Measurements from ENCODE around the gene EWSR1.
"Not testable (repeated sequence)": the region's sequence is repeated elsewhere in the genome, so short reads cannot be mapped to it uniquely, and the experiment has no call there.

EWSR1 gene

GRCh38 chr22:29342577-29343312, 74.7 kb downstream of the EWSR1 start:
- 85% methylated on average over 10 of the region's 10 CpGs for WGBS (ENCODE audit: insufficient coverage)
- Histone ChIP-seq H3K27ac (ENCODE audit: insufficient read depth in 1 of 2, low read depth in 1 of 2, low read length in 2 of 2, poor library complexity in 1 of 2, severe bottlenecking in 2 of 2) (no peak overlapping the region), H3K4me1 (ENCODE audit: control extremely low read depth in 1 of 4, control insufficient read depth in 4 of 4, insufficient read depth in 4 of 4, low read length in 3 of 4) (peaks cover 0 to 17% (median 3%) of the 10 kb centered on the region in 4 experiments), H3K27me3 (replicated peaks in 2 of 5; ENCODE audit: control insufficient read depth in 4 of 5, insufficient read depth in 5 of 5, low read length in 4 of 5) (no peaks in the 10 kb centered on the region), H3K4me3 (ENCODE audit: control insufficient read depth in 1 of 7, extremely low read depth in 1 of 7, insufficient read depth in 4 of 7, low read depth in 2 of 7, low read length in 6 of 7) (no peak overlapping the region), H3K36me3 (ENCODE audit: control insufficient read depth in 4 of 4, insufficient read depth in 4 of 4, low read length in 3 of 4) (peaks cover 17 to 88% (median 77%) of the 10 kb centered on the region in 4 experiments), H3K9me3 (ENCODE audit: control extremely low read depth in 1 of 5, control insufficient read depth in 4 of 5, insufficient read depth in 2 of 5, low read depth in 1 of 5, low read length in 4 of 5) (no peaks in the 10 kb centered on the region)
- DNase-seq, result no peak
- POLR2A ChIA-PET, result no interaction called here
- CTCF ChIA-PET, result interaction anchor here (1.0 to 1.5 kb wide), 3 partner anchors 9 to 11 kb away, joined by 3 to 4 read pairs (median 4); no protein-coding TSS in a partner anchor

- no peaks in the 10 kb centered on the region for H3K27me3 ChIP-seq (replicated peaks in 2 of 5; ENCODE audit: control insufficient read depth in 4 of 5, insufficient read depth in 5 of 5, low read length in 4 of 5)
- H3K9me3 ChIP-seq (ENCODE audit: control extremely low read depth in 1 of 5, control insufficient read depth in 4 of 5, insufficient read depth in 2 of 5, low read depth in 1 of 5, low read length in 4 of 5), result no peaks in the 10 kb centered on the region
- ChIA-PET CTCF (interaction anchor here (1.5 kb wide), 1 partner anchor 12 kb away, joined by 4 read pairs; no protein-coding TSS in a partner anchor), POLR2A (no interaction called here)
- H3K4me1 ChIP-seq (ENCODE audit: control extremely low read depth in 1 of 4, control insufficient read depth in 4 of 4, insufficient read depth in 4 of 4, low read length in 3 of 4), result peaks cover 0 to 17% (median 3%) of the 10 kb centered on the region in 4 experiments
- no peak overlapping the region for H3K27ac ChIP-seq (ENCODE audit: insufficient read depth in 1 of 2, low read depth in 1 of 2, low read length in 2 of 2, poor library complexity in 1 of 2, severe bottlenecking in 2 of 2)
- WGBS (ENCODE audit: insufficient coverage), result 53% methylated on average over 4 of the region's 7 CpGs
- DNase-seq, result peak in 1 of 3 donors; percentile 23
- H3K4me3 ChIP-seq (ENCODE audit: control insufficient read depth in 1 of 7, extremely low read depth in 1 of 7, insufficient read depth in 4 of 7, low read depth in 2 of 7, low read length in 6 of 7), result no peak overlapping the region
- H3K36me3 ChIP-seq (ENCODE audit: control insufficient read depth in 4 of 4, insufficient read depth in 4 of 4, low read length in 3 of 4), result peaks cover 22 to 88% (median 75%) of the 10 kb centered on the region in 4 experiments
Observed at GRCh38 chr22:29343313-29343805, 75.3 kb downstream of the EWSR1 start.

- POLR2A ChIA-PET, result no interaction called here
- no peak overlapping the region for H3K27ac ChIP-seq (ENCODE audit: insufficient read depth in 1 of 2, low read depth in 1 of 2, low read length in 2 of 2, poor library complexity in 1 of 2, severe bottlenecking in 2 of 2)
- 66% methylated on average over 3 of the region's 5 CpGs for WGBS (ENCODE audit: insufficient coverage)
Observed at GRCh38 chr22:29344137-29344536, 76.1 kb downstream of the EWSR1 start.

GRCh38 chr22:29344889-29345288, 76.8 kb downstream of the EWSR1 start:
- WGBS (ENCODE audit: insufficient coverage), result 93% methylated on average over 5 of the region's 5 CpGs
- H3K27me3 ChIP-seq (replicated peaks in 2 of 5; ENCODE audit: control insufficient read depth in 4 of 5, insufficient read depth in 5 of 5, low read length in 4 of 5); H3K9me3 ChIP-seq (ENCODE audit: control extremely low read depth in 1 of 5, control insufficient read depth in 4 of 5, insufficient read depth in 2 of 5, low read depth in 1 of 5, low read length in 4 of 5); CTCF ChIA-PET; POLR2A ChIA-PET; H3K27ac ChIP-seq (ENCODE audit: insufficient read depth in 1 of 2, low read depth in 1 of 2, low read length in 2 of 2, poor library complexity in 1 of 2, severe bottlenecking in 2 of 2); DNase-seq; H3K4me3 ChIP-seq (ENCODE audit: control insufficient read depth in 1 of 7, extremely low read depth in 1 of 7, insufficient read depth in 4 of 7, low read depth in 2 of 7, low read length in 6 of 7): not testable (repeated sequence)
- Histone ChIP-seq H3K4me1 (ENCODE audit: control extremely low read depth in 1 of 4, control insufficient read depth in 4 of 4, insufficient read depth in 4 of 4, low read length in 3 of 4) (peaks cover 0 to 17% (median 3%) of the 10 kb centered on the region in 4 experiments), H3K36me3 (ENCODE audit: control insufficient read depth in 4 of 4, insufficient read depth in 4 of 4, low read length in 3 of 4) (peaks cover 22 to 87% (median 71%) of the 10 kb centered on the region in 4 experiments)

More at GRCh38 chr22:29344137-29344536, 76.1 kb downstream of the EWSR1 start:
- DNase-seq, result peak in 1 of 3 donors; percentile 21
- CTCF ChIA-PET, result interaction anchor here (1.5 kb wide), 1 partner anchor 12 kb away, joined by 4 read pairs; no protein-coding TSS in a partner anchor
- no peaks in the 10 kb centered on the region for H3K27me3 ChIP-seq (replicated peaks in 2 of 5; ENCODE audit: control insufficient read depth in 4 of 5, insufficient read depth in 5 of 5, low read length in 4 of 5)
- peaks cover 0 to 17% (median 3%) of the 10 kb centered on the region in 4 experiments for H3K4me1 ChIP-seq (ENCODE audit: control extremely low read depth in 1 of 4, control insufficient read depth in 4 of 4, insufficient read depth in 4 of 4, low read length in 3 of 4)
- H3K36me3 ChIP-seq (ENCODE audit: control insufficient read depth in 4 of 4, insufficient read depth in 4 of 4, low read length in 3 of 4), result peaks cover 22 to 88% (median 73%) of the 10 kb centered on the region in 4 experiments
- no peak overlapping the region for H3K4me3 ChIP-seq (ENCODE audit: control insufficient read depth in 1 of 7, extremely low read depth in 1 of 7, insufficient read depth in 4 of 7, low read depth in 2 of 7, low read length in 6 of 7)
- no peaks in the 10 kb centered on the region for H3K9me3 ChIP-seq (ENCODE audit: control extremely low read depth in 1 of 5, control insufficient read depth in 4 of 5, insufficient read depth in 2 of 5, low read depth in 1 of 5, low read length in 4 of 5)

GRCh38 chr22:29345932-29346331, 77.9 kb downstream of the EWSR1 start:
- H3K27ac ChIP-seq (ENCODE audit: insufficient read depth in 1 of 2, low read depth in 1 of 2, low read length in 2 of 2, poor library complexity in 1 of 2, severe bottlenecking in 2 of 2), result no peak overlapping the region
- H3K4me1 ChIP-seq (ENCODE audit: control extremely low read depth in 1 of 4, control insufficient read depth in 4 of 4, insufficient read depth in 4 of 4, low read length in 3 of 4), result peaks cover 0 to 17% (median 3%) of the 10 kb centered on the region in 4 experiments
- ChIA-PET CTCF (no interaction called here), POLR2A (no interaction called here)
- peaks cover 23 to 87% (median 69%) of the 10 kb centered on the region in 4 experiments for H3K36me3 ChIP-seq (ENCODE audit: control insufficient read depth in 4 of 4, insufficient read depth in 4 of 4, low read length in 3 of 4)
- no peak for DNase-seq
- no peaks in the 10 kb centered on the region for H3K27me3 ChIP-seq (replicated peaks in 2 of 5; ENCODE audit: control insufficient read depth in 4 of 5, insufficient read depth in 5 of 5, low read length in 4 of 5)
- H3K4me3 ChIP-seq (ENCODE audit: control insufficient read depth in 1 of 7, extremely low read depth in 1 of 7, insufficient read depth in 4 of 7, low read depth in 2 of 7, low read length in 6 of 7), result no peak overlapping the region
- H3K9me3 ChIP-seq (ENCODE audit: control extremely low read depth in 1 of 5, control insufficient read depth in 4 of 5, insufficient read depth in 2 of 5, low read depth in 1 of 5, low read length in 4 of 5), result no peaks in the 10 kb centered on the region

GRCh38 chr22:29346659-29347058, 78.6 kb downstream of the EWSR1 start:
- POLR2A ChIA-PET, result no interaction called here
- no peak for DNase-seq
- no peaks in the 10 kb centered on the region for H3K9me3 ChIP-seq (ENCODE audit: control extremely low read depth in 1 of 5, control insufficient read depth in 4 of 5, insufficient read depth in 2 of 5, low read depth in 1 of 5, low read length in 4 of 5)
- WGBS (ENCODE audit: insufficient coverage), result 96% methylated on average over 4 of the region's 4 CpGs
- H3K27ac ChIP-seq (ENCODE audit: insufficient read depth in 1 of 2, low read depth in 1 of 2, low read length in 2 of 2, poor library complexity in 1 of 2, severe bottlenecking in 2 of 2), result no peak overlapping the region
- H3K4me1 ChIP-seq (ENCODE audit: control extremely low read depth in 1 of 4, control insufficient read depth in 4 of 4, insufficient read depth in 4 of 4, low read length in 3 of 4), result peaks cover 0 to 17% (median 3%) of the 10 kb centered on the region in 4 experiments
- CTCF ChIA-PET, result interaction anchor here (0.7 kb wide), 1 partner anchor 12 kb away, joined by 3 read pairs; no protein-coding TSS in a partner anchor
- H3K27me3 ChIP-seq (replicated peaks in 2 of 5; ENCODE audit: control insufficient read depth in 4 of 5, insufficient read depth in 5 of 5, low read length in 4 of 5), result no peaks in the 10 kb centered on the region
- no peak overlapping the region for H3K4me3 ChIP-seq (ENCODE audit: control insufficient read depth in 1 of 7, extremely low read depth in 1 of 7, insufficient read depth in 4 of 7, low read depth in 2 of 7, low read length in 6 of 7)
- H3K36me3 ChIP-seq (ENCODE audit: control insufficient read depth in 4 of 4, insufficient read depth in 4 of 4, low read length in 3 of 4), result peaks cover 23 to 87% (median 68%) of the 10 kb centered on the region in 4 experiments

GRCh38 chr22:29348041-29348440, 80.0 kb downstream of the EWSR1 start:
- H3K36me3 ChIP-seq (ENCODE audit: control insufficient read depth in 4 of 4, insufficient read depth in 4 of 4, low read length in 3 of 4), result peaks cover 23 to 86% (median 72%) of the 10 kb centered on the region in 4 experiments
- CTCF ChIA-PET, result interaction anchor here (1.3 kb wide), 1 partner anchor 22 kb away, joined by 3 read pairs; no protein-coding TSS in a partner anchor

More at GRCh38 chr22:29348041-29348440, 80.0 kb downstream of the EWSR1 start:
- H3K27ac ChIP-seq (ENCODE audit: insufficient read depth in 1 of 2, low read depth in 1 of 2, low read length in 2 of 2, poor library complexity in 1 of 2, severe bottlenecking in 2 of 2), result no peak overlapping the region
- peaks cover 0 to 7% (median 0%) of the 10 kb centered on the region in 4 experiments for H3K4me1 ChIP-seq (ENCODE audit: control extremely low read depth in 1 of 4, control insufficient read depth in 4 of 4, insufficient read depth in 4 of 4, low read length in 3 of 4)
- no peak for DNase-seq
- no peak overlapping the region for H3K4me3 ChIP-seq (ENCODE audit: control insufficient read depth in 1 of 7, extremely low read depth in 1 of 7, insufficient read depth in 4 of 7, low read depth in 2 of 7, low read length in 6 of 7)
- H3K9me3 ChIP-seq (ENCODE audit: control extremely low read depth in 1 of 5, control insufficient read depth in 4 of 5, insufficient read depth in 2 of 5, low read depth in 1 of 5, low read length in 4 of 5), result no peaks in the 10 kb centered on the region
- POLR2A ChIA-PET, result interaction anchor here (0.6 kb wide), 1 partner anchor 39 kb away, joined by 3 read pairs; no protein-coding TSS in a partner anchor
- no peaks in the 10 kb centered on the region for H3K27me3 ChIP-seq (replicated peaks in 2 of 5; ENCODE audit: control insufficient read depth in 4 of 5, insufficient read depth in 5 of 5, low read length in 4 of 5)
- WGBS (ENCODE audit: insufficient coverage), result 97% methylated on average over 2 of the region's 2 CpGs
